ENCODE results near the gene MT1E. TPM values are rescaled to one million over a fixed set of nuclear protein-coding genes. Genes with fewer than 3 reads are reported as not detected.

The MT1E gene
- total and polyA plus RNA-seq, 2 of the 8 experiments (the other 6 are each of a cell fraction or from before 2014, with no cell fraction given) = 7.9 to 117 TPM

- no peak overlapping the region; the same call in 1 of the 2 replicates for H2BK12ac ChIP-seq (ENCODE audit: low read depth, low read length)
- ChIA-PET CTCF (ENCODE audit: partially characterized antibody) (interaction anchor here (1.0 to 1.8 kb wide), 5 partner anchors 9 to 46 kb away, joined by 3 to 7 read pairs (median 3); no protein-coding TSS in a partner anchor), POLR2A (ENCODE audit: partially characterized antibody) (interaction anchor here (0.6 to 2.2 kb wide), 6 partner anchors 10 to 40 kb away, joined by 3 to 8 read pairs (median 4); partner anchors contain the start of genes MT1G and MT1H)
- H4K8ac ChIP-seq (ENCODE audit: extremely low read depth, insufficient read depth, low read length) = no peak overlapping the region
- no peak overlapping the region for H4K91ac ChIP-seq (replicated peaks; ENCODE audit: insufficient read length, low read length)
- no peaks in the 10 kb centered on the region for H3K79me2 ChIP-seq (ENCODE audit: control insufficient read depth in 1 of 2, insufficient read depth in 2 of 2, low read length in 2 of 2)
- no peak overlapping the region for H2BK5ac ChIP-seq (ENCODE audit: low read depth, low read length)
- no peak overlapping the region for H4K5ac ChIP-seq (ENCODE audit: insufficient read length, low read depth, low read length)
- WGBS, 2 experiments (ENCODE audit: extremely low coverage in 1 of 2, insufficient coverage in 1 of 2, insufficient read length in 1 of 2, insufficient replicate concordance in 2 of 2, low coverage in 1 of 2, low lambda C conversion rate in 2 of 2, missing lambda C conversion rate in 1 of 2) = 40% methylated on average over 7 of the region's 7 CpGs; no CpG with 5 or more reads in 1 of the 2 experiments
- H3K4me1 ChIP-seq (replicated peaks in 1 of 4; ENCODE audit: control insufficient read depth in 3 of 4, insufficient read depth in 4 of 4, low read length in 3 of 4) = peaks cover 1 to 18% (median 7%) of the 10 kb centered on the region in 4 experiments
- H2BK120ac ChIP-seq (replicated peaks; ENCODE audit: low read depth, low read length) = no peak overlapping the region
- FAIRE-seq (no peak), DNase-seq (ENCODE audit: low read depth in 1 of 2, low spot score in 2 of 2) (no peak)
- no peak overlapping the region; a peak in 1 of 4 replicates for H3K4me2 ChIP-seq (ENCODE audit: insufficient read depth in 1 of 2, low read depth in 2 of 2, low read length in 2 of 2)
- H3K36me3 ChIP-seq (ENCODE audit: control insufficient read depth in 2 of 4, insufficient read depth in 4 of 4, low read length in 3 of 4) = no peaks in the 10 kb centered on the region; a peak in 1 of 8 replicates
- no peak overlapping the region for H2AK5ac ChIP-seq (ENCODE audit: low read depth, low read length)
- H3K9ac ChIP-seq (replicated peaks in 1 of 4; ENCODE audit: extremely low read depth in 1 of 4, low read depth in 3 of 4, low read length in 3 of 4) = no peak overlapping the region
- no peak overlapping the region for H3K23ac ChIP-seq (ENCODE audit: insufficient read length)
- H3K9me3 ChIP-seq (ENCODE audit: insufficient read depth in 2 of 2, low read depth in 1 of 2, low read length in 1 of 2) = no peaks in the 10 kb centered on the region
- H3K14ac ChIP-seq (ENCODE audit: insufficient read length) = no peak overlapping the region
- H3K4ac ChIP-seq (replicated peaks; ENCODE audit: insufficient read length, low read depth, low read length) = no peak overlapping the region
- H3K56ac ChIP-seq (replicated peaks; ENCODE audit: insufficient read length, low read depth, low read length) = no peak overlapping the region
- no peak overlapping the region for H3K18ac ChIP-seq (ENCODE audit: extremely low read depth, low read length)
- TF ChIP-seq SUZ12 (IDR thresholded peaks at IDR 0.05; ENCODE audit: low read length) (no peak; the same call in 1 of the 2 replicates), NRF1 (IDR thresholded peaks at IDR 0.05; ENCODE audit: low read depth, low read length) (no peak), CBX8 (IDR thresholded peaks at IDR 0.05; ENCODE audit: borderline replicate concordance, low read depth, low read length) (no peak; the same call in 1 of the 2 replicates), BCL11A (IDR thresholded peaks at IDR 0.05; ENCODE audit: low read depth in 2 of 2, low read length in 2 of 2) (no peak), RFX5 (IDR thresholded peaks at IDR 0.05; ENCODE audit: borderline replicate concordance, low read depth, low read length) (no peak), MAX (IDR thresholded peaks at IDR 0.05) (no peak), USF2 (IDR thresholded peaks at IDR 0.05; ENCODE audit: low read length) (no peak)
- H2BK20ac ChIP-seq (ENCODE audit: low read length) = no peak overlapping the region
- peaks cover 9% of the 10 kb centered on the region for H3K23me2 ChIP-seq (ENCODE audit: low read depth, low read length)
- H3K4me3 ChIP-seq (ENCODE audit: extremely low read depth in 1 of 4, insufficient read depth in 2 of 4, low read depth in 3 of 4, low read length in 4 of 4) = no peak overlapping the region
- H3K79me1 ChIP-seq (ENCODE audit: low read depth, low read length) = no peaks in the 10 kb centered on the region
- H2BK15ac ChIP-seq (ENCODE audit: low read length) = no peak overlapping the region; the same call in 1 of the 2 replicates
- peaks cover 14 to 32% of the 10 kb centered on the region in 2 experiments for H4K20me1 ChIP-seq (replicated peaks in 1 of 2; ENCODE audit: control insufficient read depth in 1 of 2, insufficient read depth in 2 of 2, low read length in 2 of 2)
- H2AFZ ChIP-seq (ENCODE audit: low read length) = no peak overlapping the region
- H3K27me3 ChIP-seq (replicated peaks in 1 of 4; ENCODE audit: control insufficient read depth in 3 of 4, extremely low read depth in 1 of 4, insufficient read depth in 3 of 4, low read length in 3 of 4) = peaks cover 96 to 100% (median 100%) of the 10 kb centered on the region in 4 experiments
- H3K27ac ChIP-seq (ENCODE audit: low read depth, low read length) = no peak overlapping the region
Observed at GRCh38 chr16:56633535-56633934, 8.0 kb downstream of the MT1E start.
